Endothelial cell of umbilical vein (primary cell): ENCODE data around the gene OSBPL8. TPM values are rescaled to one million over a fixed set of nuclear protein-coding genes. Genes with fewer than 3 reads are reported as not detected.

Experiments used
- BruUV-seq: library from RNA; stranded (reverse); fragments of 400-500 nt; replicated peaks from 2 replicates; lab custom pipeline; 2021; lab: Mats Ljungman, UMichigan
- CTCF ChIA-PET: fragments of 300-600, 350-600 bp; sonication (Branson Sonifier 250); formaldehyde crosslinking; loops from one replicate; lab custom pipeline; 2021; ENCODE audit warnings: antibody characterized with exemption, inconsistent platforms; lab: Charles Lee
- POLR2A ChIA-PET: fragments of 300-600, 350-600 bp; sonication (Branson Sonifier 250); formaldehyde crosslinking; loops from one replicate; lab custom pipeline; 2021; ENCODE audit warnings: antibody characterized with exemption, inconsistent platforms; lab: Charles Lee
- DNase-seq: peaks from one replicate; pipeline ENCODE4 v3.0.0-alpha.2; 2011; ENCODE audit warnings: low read depth, low spot score
- FAIRE-seq: peaks from 2 replicates; lab custom pipeline; 2011; peaks lifted over from hg19 to GRCh38; lab: Jason Lieb, UNC
- H2AFZ ChIP-seq: 2 replicates; pipeline ENCODE4 v1.6.0; 2012; ENCODE audit warnings: low read depth, low read length, control low read depth, inconsistent platforms
- H3K27ac ChIP-seq: 2 replicates; pipeline ENCODE4 v1.5.1; 2011; ENCODE audit warnings: low read depth, mild to moderate bottlenecking, control low read depth, low read length, moderate library complexity; ENCODE audit not compliant: insufficient read depth
- H3K27me3 ChIP-seq, 2 experiments: 2 replicates each; pipeline versions ENCODE4 v1.6.0 to v1.6.1; 2011; ENCODE audit warnings: low read length in 2 of 2, mixed read lengths in 1 of 2; ENCODE audit not compliant: control insufficient read depth in 2 of 2, insufficient read depth in 2 of 2
- H3K36me3 ChIP-seq, 2 experiments: 2 replicates in 1 of 2; 3 replicates in 1 of 2; pipeline ENCODE4 v1.5.1; 2011; ENCODE audit warnings: low read length in 2 of 2, mild to moderate bottlenecking in 1 of 2, moderate library complexity in 1 of 2; ENCODE audit not compliant: control insufficient read depth in 2 of 2, insufficient read depth in 2 of 2; ENCODE audit errors: extremely low read depth in 1 of 2
- H3K4me1 ChIP-seq: 3 replicates; pipeline ENCODE4 v1.5.1; 2011; ENCODE audit warnings: mild to moderate bottlenecking, low read length; ENCODE audit not compliant: control insufficient read depth, insufficient read depth; ENCODE audit errors: extremely low read depth
- H3K4me2 ChIP-seq: 2 replicates; pipeline ENCODE4 v1.6.1; 2011; ENCODE audit warnings: low read length, control low read depth, mixed read lengths; ENCODE audit not compliant: insufficient read depth
- H3K4me3 ChIP-seq, 3 experiments: fragments of 200-600 bp in 1 of 3; sonication (generic), shearing (Covaris generic) in 1 of 3; replicated peaks in 1 of 3; 2 replicates each; pipeline ENCODE4 v1.5.1; 2011 to 2016; ENCODE audit warnings: control low read depth in 3 of 3, low read length in 3 of 3, mild to moderate bottlenecking in 2 of 3, inconsistent platforms in 1 of 3, low read depth in 1 of 3, moderate library complexity in 1 of 3; ENCODE audit not compliant: insufficient read depth in 1 of 3
- H3K79me2 ChIP-seq: 2 replicates; pipeline ENCODE4 v1.6.0; 2012; ENCODE audit warnings: low read length, inconsistent platforms; ENCODE audit not compliant: control insufficient read depth, insufficient read depth
- H3K9ac ChIP-seq: replicated peaks from 2 replicates; pipeline ENCODE3; 2011; ENCODE audit warnings: low read length, control low read depth; ENCODE audit not compliant: insufficient read depth; ENCODE audit errors: extremely low read depth
- H3K9me1 ChIP-seq: replicated peaks from 3 replicates; pipeline ENCODE4 v1.6.0; 2011; ENCODE audit warnings: mild to moderate bottlenecking, low read length; ENCODE audit not compliant: control insufficient read depth, insufficient read depth; ENCODE audit errors: extremely low read depth
- H3K9me3 ChIP-seq: replicated peaks from 2 replicates; pipeline ENCODE4 v1.5.1; 2012; ENCODE audit warnings: low read length, inconsistent platforms; ENCODE audit not compliant: control insufficient read depth, insufficient read depth
- H4K20me1 ChIP-seq: replicated peaks from 2 replicates; pipeline ENCODE3; 2011; ENCODE audit warnings: mild to moderate bottlenecking, low read length; ENCODE audit not compliant: control insufficient read depth, insufficient read depth; ENCODE audit errors: extremely low read depth
- CTCF ChIP-seq, 2 donors: IDR thresholded peaks; 1 replicate in 1 of 2; 2 replicates in 1 of 2; pipeline ENCODE4 v1.5.1; 2011; ENCODE audit warnings: low read length in 2 of 2, mild to moderate bottlenecking in 2 of 2, moderate library complexity in 2 of 2, control low read depth in 1 of 2, inconsistent platforms in 1 of 2, low read depth in 1 of 2; ENCODE audit not compliant: insufficient read depth in 1 of 2; ENCODE audit errors: extremely low read depth in 1 of 2
- EZH2 ChIP-seq: IDR thresholded peaks from 2 replicates; pipeline ENCODE4 v1.6.1; 2012; ENCODE audit warnings: borderline replicate concordance, low read depth, mild to moderate bottlenecking, moderate library complexity, low read length, inconsistent platforms; ENCODE audit not compliant: severe bottlenecking
- FOS ChIP-seq: IDR thresholded peaks from 2 replicates; pipeline ENCODE4 v1.6.1; 2011; ENCODE audit warnings: mild to moderate bottlenecking, low read length, moderate library complexity, borderline replicate concordance; ENCODE audit not compliant: insufficient read depth
- GATA2 ChIP-seq: IDR thresholded peaks from 2 replicates; pipeline ENCODE4 v1.7.0; 2011; ENCODE audit warnings: low read depth, mild to moderate bottlenecking, moderate library complexity, mixed read lengths, low read length; ENCODE audit not compliant: insufficient read length, insufficient read depth
- JUN ChIP-seq: IDR thresholded peaks from 2 replicates; pipeline ENCODE4 v1.6.1; 2011; ENCODE audit warnings: borderline replicate concordance, low read depth; ENCODE audit not compliant: insufficient read length, insufficient read depth
- MYC ChIP-seq: IDR thresholded peaks from one replicate; pipeline ENCODE4 v1.6.1; 2011; ENCODE audit warnings: mild to moderate bottlenecking, low read depth, low read length
- POLR2A ChIP-seq: IDR thresholded peaks from 2 replicates; pipeline ENCODE4 v1.6.1; 2012; ENCODE audit warnings: low read depth, mild to moderate bottlenecking, control low read depth, low read length
- dilution Hi-C: fragments of 300-500 bp; cut with MboI; formaldehyde crosslinking; loops from one replicate; pipeline ENCODE4 v1.15.0; 2019; ENCODE audit warnings: low sequenced_read_pairs; ENCODE audit not compliant: extremely low pct_ligation_motif_present
- intact Hi-C: fragments of 100-400 bp; cut with micrococcal nuclease; formaldehyde crosslinking; loops from one replicate; pipeline ENCODE4 v1.10.0; 2022
- polyA plus RNA-seq, 4 experiments: library from polyadenylated mRNA; depleted of rRNA in 3 of 4; stranded (reverse) in 3 of 4; unstranded in 1 of 4; fragments of >200 nt; gene quantifications; 2 replicates each; pipeline versions ENCODE4 v1.2.1 to v1.2.3, GENCODE V29; 2011 to 2012; ENCODE audit warnings: missing spikeins in 1 of 4
- total RNA-seq: library from RNA; stranded (reverse); gene quantifications from 2 replicates; pipeline ENCODE4 v1.2.3, GENCODE V29; 2021
- TF ChIP-seq, protein P1 (sequence below): IDR thresholded peaks from 2 replicates; pipeline ENCODE4 v1.6.1; 2011; ENCODE audit not compliant: insufficient read depth, insufficient read length

Gene OSBPL8
- total and polyA plus RNA-seq, 2 donors (not counting 3 experiments of a cell fraction or from before 2014, with no cell fraction given), result 10.3 to 47.6 TPM

GRCh38 chr12:76486011-76486410 is 73.6 kb downstream of the OSBPL8 start:
- Histone ChIP-seq H3K4me1 (no peaks in the 10 kb centered on the region), H3K36me3 (no peaks in the 10 kb centered on the region), H3K4me3 (no peak overlapping the region), H4K20me1 (no peaks in the 10 kb centered on the region), H3K27me3 (no peaks in the 10 kb centered on the region), H3K9ac (no peak overlapping the region), H3K9me3 (no peaks in the 10 kb centered on the region), H3K79me2 (no peaks in the 10 kb centered on the region), H2AFZ (no peak overlapping the region), H3K4me2 (no peak overlapping the region), H3K27ac (no peak overlapping the region), H3K9me1 (no peaks in the 10 kb centered on the region)
- dilution Hi-C loops (no loop called here), intact Hi-C loops (no loop called here)
- TF ChIP-seq GATA2 (no peak), POLR2A (no peak), FOS (no peak), JUN (no peak), EZH2 (no peak), MYC (no peak), CTCF (IDR thresholded peaks at IDR 0.05; ENCODE audit: extremely low read depth in 1 of 2, insufficient read depth in 1 of 2, low read depth in 1 of 2, low read length in 2 of 2) (no peak)
- TF ChIP-seq, protein P1, sequence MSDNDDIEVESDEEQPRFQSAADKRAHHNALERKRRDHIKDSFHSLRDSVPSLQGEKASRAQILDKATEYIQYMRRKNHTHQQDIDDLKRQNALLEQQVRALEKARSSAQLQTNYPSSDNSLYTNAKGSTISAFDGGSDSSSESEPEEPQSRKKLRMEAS, result no peak
- FAIRE-seq, result no peak
- BruUV-seq, result no TSS peak
- ChIA-PET POLR2A (no interaction called here), CTCF (interaction anchor here (0.8 kb wide), 1 partner anchor 101 kb away, joined by 3 read pairs; no protein-coding TSS in a partner anchor)
- DNase-seq, result no peak
